Measurements from ENCODE around the gene KCNIP4. TPM values are rescaled to one million over a fixed set of nuclear protein-coding genes. Genes with fewer than 3 reads are reported as not detected.

KCNIP4 gene
- total and polyA plus RNA-seq, 2 of the 4 experiments (the other 2 are of a cell fraction), result not detected

DNA sequence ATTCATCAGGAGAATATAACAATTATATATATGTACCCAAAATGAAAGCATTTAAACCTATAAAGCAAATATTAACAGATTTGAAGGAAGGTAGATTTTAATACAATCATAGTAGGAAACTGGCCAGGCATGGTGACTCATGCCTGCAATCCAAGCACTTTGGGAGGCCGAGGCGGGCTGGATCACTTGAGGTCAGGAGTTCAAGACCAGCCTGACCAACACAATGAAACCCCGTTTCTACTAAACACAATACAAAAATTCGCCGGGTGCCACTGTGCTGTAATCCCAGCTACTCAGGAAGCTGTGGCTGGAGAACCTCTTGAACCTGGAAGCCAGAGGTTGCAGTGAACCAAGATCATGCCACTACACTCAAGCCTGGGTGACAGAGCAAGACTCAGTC, 118.3 kb downstream of the KCNIP4 start:
- Histone ChIP-seq H3K36me3 (ENCODE audit: control insufficient read depth, insufficient read depth, low read length) (no peaks in the 10 kb centered on the region), H3K9me1 (ENCODE audit: insufficient read depth, low read length) (no peaks in the 10 kb centered on the region), H3K56ac (ENCODE audit: extremely low read depth, insufficient read depth, low read length) (no peak overlapping the region), H2AK9ac (replicated peaks; ENCODE audit: low read depth, low read length, poor library complexity) (no peak overlapping the region), H3K4me1 (ENCODE audit: control insufficient read depth, insufficient read depth, low read length) (no peaks in the 10 kb centered on the region), H3K79me1 (ENCODE audit: low read depth in 1 of 2, low read length in 2 of 2) (no peaks in the 10 kb centered on the region), H3K23ac (ENCODE audit: low read depth, low read length) (no peak overlapping the region), H3K4me2 (ENCODE audit: low read depth, low read length) (no peak overlapping the region), H4K8ac (ENCODE audit: low read depth in 2 of 2, low read length in 2 of 2) (no peak overlapping the region), H3K27ac (ENCODE audit: insufficient read depth, low read length) (no peak overlapping the region), H3K27me3 (ENCODE audit: control insufficient read depth, insufficient read depth, low read length) (no peaks in the 10 kb centered on the region), H3K4ac (ENCODE audit: low read depth, low read length) (no peak overlapping the region), H3K9ac (ENCODE audit: low read depth, low read length) (no peak overlapping the region), H2BK5ac (ENCODE audit: low read depth, low read length, poor library complexity, severe bottlenecking) (no peak overlapping the region), H4K91ac (ENCODE audit: insufficient read depth, low read depth, low read length) (no peak overlapping the region), H4K5ac (ENCODE audit: low read depth, low read length) (no peak overlapping the region), H3K14ac (replicated peaks; ENCODE audit: low read depth, low read length) (no peak overlapping the region), H3K18ac (ENCODE audit: low read depth, low read length) (no peak overlapping the region), H3K4me3 (ENCODE audit: insufficient read depth, low read depth, low read length) (no peak overlapping the region), H2BK20ac (ENCODE audit: low read depth, low read length) (no peak overlapping the region), H2BK15ac (ENCODE audit: low read depth, low read length) (no peak overlapping the region), H2AK5ac (ENCODE audit: low read depth, low read length) (no peak overlapping the region), H2AFZ (replicated peaks; ENCODE audit: low read length, poor library complexity) (no peak overlapping the region), H3K9me3 (ENCODE audit: control insufficient read depth, insufficient read depth, low read length) (no peaks in the 10 kb centered on the region), H2BK120ac (ENCODE audit: low read depth, low read length) (no peak overlapping the region), H4K20me1 (ENCODE audit: insufficient read depth, low read length) (no peaks in the 10 kb centered on the region)
- dilution Hi-C loops (cut with HindIII; ENCODE audit: low sequenced_read_pairs, unreplicated experiment) (no loop called here), in situ Hi-C loops (cut with MboI; ENCODE audit: low sequenced_read_pairs) (no loop called here), intact Hi-C loops (cut with micrococcal nuclease) (no loop called here)
- DNase-seq, result no peak
- TF ChIP-seq RFX5 (IDR thresholded peaks at IDR 0.05; ENCODE audit: low read depth, low read length), result no peak
- TF ChIP-seq MAZ (IDR thresholded peaks at IDR 0.05; ENCODE audit: borderline replicate concordance, low read depth, low read length), result no peak
- TF ChIP-seq, protein P1, sequence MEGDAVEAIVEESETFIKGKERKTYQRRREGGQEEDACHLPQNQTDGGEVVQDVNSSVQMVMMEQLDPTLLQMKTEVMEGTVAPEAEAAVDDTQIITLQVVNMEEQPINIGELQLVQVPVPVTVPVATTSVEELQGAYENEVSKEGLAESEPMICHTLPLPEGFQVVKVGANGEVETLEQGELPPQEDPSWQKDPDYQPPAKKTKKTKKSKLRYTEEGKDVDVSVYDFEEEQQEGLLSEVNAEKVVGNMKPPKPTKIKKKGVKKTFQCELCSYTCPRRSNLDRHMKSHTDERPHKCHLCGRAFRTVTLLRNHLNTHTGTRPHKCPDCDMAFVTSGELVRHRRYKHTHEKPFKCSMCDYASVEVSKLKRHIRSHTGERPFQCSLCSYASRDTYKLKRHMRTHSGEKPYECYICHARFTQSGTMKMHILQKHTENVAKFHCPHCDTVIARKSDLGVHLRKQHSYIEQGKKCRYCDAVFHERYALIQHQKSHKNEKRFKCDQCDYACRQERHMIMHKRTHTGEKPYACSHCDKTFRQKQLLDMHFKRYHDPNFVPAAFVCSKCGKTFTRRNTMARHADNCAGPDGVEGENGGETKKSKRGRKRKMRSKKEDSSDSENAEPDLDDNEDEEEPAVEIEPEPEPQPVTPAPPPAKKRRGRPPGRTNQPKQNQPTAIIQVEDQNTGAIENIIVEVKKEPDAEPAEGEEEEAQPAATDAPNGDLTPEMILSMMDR (conservative IDR thresholded peaks at IDR 0.05; ENCODE audit: low read depth, low read length), result no peak
- no peak for TF ChIP-seq FOS (IDR thresholded peaks at IDR 0.05; ENCODE audit: low read depth, low read length)
- POLR2A ChIA-PET (ENCODE audit: unreplicated experiment), result no interaction called here
- BruUV-seq (replicated peaks), result no TSS peak
- CTCF ChIA-PET, result no interaction called here
- ATAC-seq (ENCODE audit: low read depth), result no peak
- WGBS, 2 experiments (ENCODE audit: extremely low coverage in 2 of 2, insufficient read length in 1 of 2), result no CpG with 5 or more reads among the region's 5 CpGs
